ENCODE measurements around the gene DNM3. TPM values are rescaled to one million over a fixed set of nuclear protein-coding genes. Genes with fewer than 3 reads are reported as not detected.

Gene DNM3
- total and polyA plus RNA-seq, 2 donors (not counting 3 experiments of a cell fraction or from before 2014, with no cell fraction given) = 1.4 to 2.5 TPM

GRCh38 chr1:172386046-172386445 is 544.7 kb downstream of the DNM3 start:
- no peak overlapping the region for H3K4me3 ChIP-seq (replicated peaks in 1 of 3; ENCODE audit: insufficient read depth in 1 of 3, low read depth in 1 of 3, low read length in 3 of 3)
- H2AFZ ChIP-seq (ENCODE audit: low read depth, low read length) = no peak overlapping the region
- H3K27ac ChIP-seq (ENCODE audit: insufficient read depth, low read depth, low read length) = no peak overlapping the region
- FAIRE-seq = no peak
- H4K20me1 ChIP-seq (replicated peaks; ENCODE audit: control insufficient read depth, extremely low read depth, insufficient read depth, low read length) = no peaks in the 10 kb centered on the region
- CTCF ChIA-PET = interaction anchor here (1.0 kb wide), 1 partner anchor 13 kb away, joined by 3 read pairs; no protein-coding TSS in a partner anchor
- BruUV-seq (replicated peaks) = no TSS peak
- no peaks in the 10 kb centered on the region for H3K9me3 ChIP-seq (replicated peaks; ENCODE audit: control insufficient read depth, insufficient read depth, low read length)
- no peaks in the 10 kb centered on the region for H3K79me2 ChIP-seq (ENCODE audit: control insufficient read depth, insufficient read depth, low read length)
- no peaks in the 10 kb centered on the region for H3K27me3 ChIP-seq (ENCODE audit: control insufficient read depth in 2 of 2, insufficient read depth in 2 of 2, low read length in 2 of 2)
- H3K9me1 ChIP-seq (replicated peaks; ENCODE audit: control insufficient read depth, extremely low read depth, insufficient read depth, low read length) = no peaks in the 10 kb centered on the region
- no peaks in the 10 kb centered on the region for H3K36me3 ChIP-seq (ENCODE audit: control insufficient read depth in 2 of 2, extremely low read depth in 1 of 2, insufficient read depth in 2 of 2, low read length in 2 of 2)
- TF ChIP-seq MYC (IDR thresholded peaks at IDR 0.05; ENCODE audit: low read depth, low read length) = no peak
- no peak for TF ChIP-seq FOS (IDR thresholded peaks at IDR 0.05; ENCODE audit: borderline replicate concordance, insufficient read depth, low read length)
- TF ChIP-seq JUN (IDR thresholded peaks at IDR 0.05; ENCODE audit: borderline replicate concordance, insufficient read depth, insufficient read length, low read depth) = no peak
- no peak for TF ChIP-seq POLR2A (IDR thresholded peaks at IDR 0.05; ENCODE audit: low read depth, low read length)
- no peak for TF ChIP-seq CTCF (IDR thresholded peaks at IDR 0.05; ENCODE audit: extremely low read depth in 1 of 2, insufficient read depth in 1 of 2, low read depth in 1 of 2, low read length in 2 of 2)
- no peak for TF ChIP-seq POLR2AphosphoS5 (IDR thresholded peaks at IDR 0.05; ENCODE audit: insufficient read depth, low read depth, low read length)
- no peak for TF ChIP-seq MAX (IDR thresholded peaks at IDR 0.05; ENCODE audit: insufficient read depth, insufficient read length)
- TF ChIP-seq EZH2 (IDR thresholded peaks at IDR 0.05; ENCODE audit: borderline replicate concordance, low read depth, low read length, severe bottlenecking) = no peak
- no peak for TF ChIP-seq GATA2 (IDR thresholded peaks at IDR 0.05; ENCODE audit: insufficient read depth, insufficient read length, low read depth, low read length)
- H3K4me2 ChIP-seq (ENCODE audit: insufficient read depth, low read length) = no peak overlapping the region
- no peak overlapping the region for H3K9ac ChIP-seq (replicated peaks; ENCODE audit: extremely low read depth, insufficient read depth, low read length)
- dilution Hi-C loops (cut with MboI; ENCODE audit: extremely low pct_ligation_motif_present, low sequenced_read_pairs) = no loop called here
- DNase-seq (ENCODE audit: low read depth, low spot score) = no peak
- peaks cover 36% of the 10 kb centered on the region for H3K4me1 ChIP-seq (ENCODE audit: control insufficient read depth, extremely low read depth, insufficient read depth, low read length)
- intact Hi-C loops (cut with micrococcal nuclease) = no loop called here
- POLR2A ChIA-PET = no interaction called here
